B cell (primary cell): Measurements from ENCODE around the gene CCDC85C.

Source experiments
- CTCF ChIP-seq: fragments of 200-600 bp; IDR thresholded peaks from one replicate; pipeline ENCODE4 v1.8.0; 2022; ENCODE audit warnings: antibody characterized with exemption, mild to moderate bottlenecking
- EZH2 ChIP-seq: IDR thresholded peaks from 2 replicates; pipeline ENCODE4 v1.6.1; 2012; ENCODE audit warnings: borderline replicate concordance, low read depth, mild to moderate bottlenecking, moderate library complexity, low read length; ENCODE audit not compliant: insufficient read depth, poor library complexity, severe bottlenecking

- no peak for TF ChIP-seq CTCF
- TF ChIP-seq EZH2, result no peak
Observed at GRCh38 chr14:99566009-99566389, 38.0 kb downstream of the CCDC85C start.
